Stimulated activated CD4-positive, alpha-beta T cell treated with anti-CD3 and anti-CD28 coated beads, Interleukin-4, amount 100 ng/mL, for 4 hours (primary cell): Measurements from ENCODE around the gene RIMS1.
"Not testable (repeated sequence)": the region's sequence is repeated elsewhere in the genome, so short reads cannot be mapped to it uniquely, and the experiment has no call there.

Source experiments
- DNase-seq, 2 experiments: peaks; one replicate each; pipeline ENCODE4 v3.0.0-alpha.2; 2020

RIMS1 gene

GRCh38 chr6:71979911-71980310 lies 93.6 kb downstream of the RIMS1 start:
- no peak for DNase-seq

- DNase-seq = no peak
These were observed 96.0 kb downstream of the RIMS1 start for GRCh38 chr6:71982389-71982788.

- no peak for DNase-seq
These were observed 96.8 kb downstream of the RIMS1 start for GRCh38 chr6:71983131-71983530.

GRCh38 chr6:71994705-71995271 lies 108.4 kb downstream of the RIMS1 start:
- no peak for DNase-seq

GRCh38 chr6:71997341-71997740 lies 111.0 kb downstream of the RIMS1 start:
- no peak for DNase-seq

- DNase-seq = no peak
These were observed 116.1 kb downstream of the RIMS1 start for GRCh38 chr6:72002415-72002814.

GRCh38 chr6:72006591-72006990 lies 120.2 kb downstream of the RIMS1 start:
- not testable (repeated sequence) for DNase-seq

- no peak for DNase-seq
These were observed 136.5 kb downstream of the RIMS1 start for GRCh38 chr6:72022830-72023229.

- DNase-seq = no peak
These were observed 145.1 kb downstream of the RIMS1 start for GRCh38 chr6:72031471-72031870.

- no peak for DNase-seq
These were observed 145.7 kb downstream of the RIMS1 start for GRCh38 chr6:72032086-72032485.

GRCh38 chr6:72035486-72035885 lies 149.1 kb downstream of the RIMS1 start:
- no peak for DNase-seq

GRCh38 chr6:72035966-72036365 lies 149.6 kb downstream of the RIMS1 start:
- no peak for DNase-seq

GRCh38 chr6:72037006-72037405 lies 150.7 kb downstream of the RIMS1 start:
- DNase-seq = no peak

- no peak for DNase-seq
These were observed 153.8 kb downstream of the RIMS1 start for GRCh38 chr6:72040111-72040510.

- no peak for DNase-seq
These were observed 155.7 kb downstream of the RIMS1 start for GRCh38 chr6:72042088-72042487.

- no peak for DNase-seq
These were observed 161.7 kb downstream of the RIMS1 start for GRCh38 chr6:72048080-72048479.

- DNase-seq = no peak
These were observed 163.0 kb downstream of the RIMS1 start for GRCh38 chr6:72049376-72049775.

- DNase-seq = no peak
These were observed 174.9 kb downstream of the RIMS1 start for GRCh38 chr6:72061286-72061685.

- no peak for DNase-seq
These were observed 178.1 kb downstream of the RIMS1 start for GRCh38 chr6:72064399-72064975.

GRCh38 chr6:72078096-72078495 lies 191.7 kb downstream of the RIMS1 start:
- DNase-seq = no peak

GRCh38 chr6:72080260-72080941 lies 194.1 kb downstream of the RIMS1 start:
- DNase-seq = no peak

- DNase-seq = no peak
These were observed 195.5 kb downstream of the RIMS1 start for GRCh38 chr6:72081871-72082270.

GRCh38 chr6:72083976-72084375 lies 197.6 kb downstream of the RIMS1 start:
- DNase-seq = no peak

- DNase-seq = no peak
These were observed 198.7 kb downstream of the RIMS1 start for GRCh38 chr6:72084992-72085569.
